Stimulated activated naive CD4-positive, alpha-beta T cell (primary cell): ENCODE data around the gene POLE.
A peak's percentile ranks its signal among the peaks of the same experiment; 100 is the strongest.
"Not testable (repeated sequence)": the region's sequence is repeated elsewhere in the genome, so short reads cannot be mapped to it uniquely, and the experiment has no call there.

Experiments
- DNase-seq, 6 experiments: peaks; one replicate each; lab custom pipeline; 2025; lab: John Stamatoyannopoulos, UW

The POLE gene

GRCh38 chr12:132614861-132615578 lies 72.1 kb downstream of the POLE start:
- peak; percentile 49 to 84 (median 70) for DNase-seq

GRCh38 chr12:132614029-132614428 lies 73.1 kb downstream of the POLE start:
- DNase-seq: no peak

- DNase-seq: no peak
These were observed 75.5 kb downstream of the POLE start for GRCh38 chr12:132611620-132612019.

- DNase-seq: no peak
These were observed 76.1 kb downstream of the POLE start for GRCh38 chr12:132610866-132611602.

GRCh38 chr12:132610051-132610759 lies 76.9 kb downstream of the POLE start, which contains the start of gene LRCOL1:
Gene LRCOL1 (minus strand): TSS chr12:132610582. CDS start chr12:132606251, 4,331 bp downstream.
- DNase-seq: no peak

- no peak for DNase-seq
These were observed 78.6 kb downstream of the POLE start for GRCh38 chr12:132608231-132609171.

GRCh38 chr12:132606927-132607326 lies 80.2 kb downstream of the POLE start:
- DNase-seq: no peak

- DNase-seq: no peak
These were observed 80.7 kb downstream of the POLE start for GRCh38 chr12:132606466-132606865.

GRCh38 chr12:132605892-132606291 lies 81.2 kb downstream of the POLE start:
- DNase-seq: no peak

- no peak for DNase-seq
These were observed 82.3 kb downstream of the POLE start for GRCh38 chr12:132604668-132605441.

- DNase-seq: no peak
These were observed 83.0 kb downstream of the POLE start for GRCh38 chr12:132604151-132604618.

- DNase-seq: peak in 4 of 6 experiments; percentile 21 to 80 (median 70)
These were observed 83.6 kb downstream of the POLE start for GRCh38 chr12:132603240-132604150.

- no peak for DNase-seq
These were observed 84.4 kb downstream of the POLE start for GRCh38 chr12:132602572-132603239.

- DNase-seq: no peak
These were observed 85.8 kb downstream of the POLE start for GRCh38 chr12:132601171-132601883.

- peak in 4 of 6 experiments; percentile 26 to 55 (median 42) for DNase-seq
These were observed 86.8 kb downstream of the POLE start for GRCh38 chr12:132600048-132601032.

- DNase-seq: not testable (repeated sequence)
These were observed 87.6 kb downstream of the POLE start for GRCh38 chr12:132599502-132599901.
